CD4-positive, alpha-beta T cell (primary cell): ENCODE measurements around the gene ZSCAN32. TPM values are rescaled to one million over a fixed set of nuclear protein-coding genes. Genes with fewer than 3 reads are reported as not detected.

ENCODE experiments used
- ATAC-seq: fragments of 200-7000 bp; cut with Tn5 transposase; one replicate; pipeline ENCODE4 v1.10.0; 2022; ENCODE audit warnings: mild to moderate bottlenecking; ENCODE audit not compliant: poor library complexity
- CTCF ChIA-PET: fragments of 350-600 bp; sonication (Branson Sonifier 250); formaldehyde crosslinking; loops from one replicate; lab custom pipeline; 2021; ENCODE audit warnings: antibody characterized with exemption, inconsistent platforms; lab: Charles Lee
- POLR2A ChIA-PET: fragments of 350-600 bp; sonication (Branson Sonifier 250); formaldehyde crosslinking; loops from one replicate; lab custom pipeline; 2021; ENCODE audit warnings: antibody characterized with exemption, inconsistent platforms; lab: Charles Lee
- DNase-seq, 14 experiments: peaks; one replicate each; pipeline ENCODE4 v3.0.0-alpha.2; 2013 to 2020; ENCODE audit warnings: mixed read lengths in 2 of 14
- H3K27ac ChIP-seq, 2 donors: one replicate each; pipeline versions ENCODE4 v1.5.1 to v1.7.0; 2013; ENCODE audit warnings: low read length in 2 of 2, low read depth in 1 of 2, mild to moderate bottlenecking in 1 of 2
- H3K27me3 ChIP-seq, 2 experiments: 1 replicate in 1 of 2; 2 replicates in 1 of 2; pipeline versions ENCODE4 v1.6.1 to v1.7.0; 2013; ENCODE audit warnings: low read length in 2 of 2, control low read depth in 1 of 2, mild to moderate bottlenecking in 1 of 2, moderate library complexity in 1 of 2; ENCODE audit not compliant: insufficient read depth in 2 of 2, control insufficient read depth in 1 of 2
- H3K36me3 ChIP-seq: one replicate; pipeline ENCODE4 v1.6.1; 2013; ENCODE audit warnings: low read length, control low read depth; ENCODE audit not compliant: insufficient read depth
- H3K4me1 ChIP-seq: one replicate; pipeline ENCODE4 v1.6.1; 2013; ENCODE audit warnings: low read length, control low read depth; ENCODE audit not compliant: insufficient read depth
- H3K4me3 ChIP-seq: one replicate; pipeline ENCODE4 v1.5.1; 2013; ENCODE audit warnings: mild to moderate bottlenecking, low read length, moderate library complexity
- H3K9me3 ChIP-seq, 2 experiments: 1 replicate in 1 of 2; 2 replicates in 1 of 2; pipeline versions ENCODE4 v1.6.1 to v1.7.0; 2013; ENCODE audit warnings: low read length in 2 of 2, mild to moderate bottlenecking in 2 of 2, control low read depth in 1 of 2, moderate library complexity in 1 of 2; ENCODE audit not compliant: control insufficient read depth in 1 of 2, insufficient read depth in 1 of 2
- H3K27ac Mint-ChIP-seq: one replicate; pipeline ENCODE4 v1.8.0; 2020; ENCODE audit warnings: mixed read lengths
- H3K27me3 Mint-ChIP-seq: one replicate; pipeline ENCODE4 v1.8.0; 2021; ENCODE audit warnings: mixed read lengths
- H3K36me3 Mint-ChIP-seq: one replicate; pipeline ENCODE4 v1.8.0; 2021; ENCODE audit warnings: low read depth, mixed read lengths
- H3K4me1 Mint-ChIP-seq: one replicate; pipeline ENCODE4 v1.8.0; 2021; ENCODE audit warnings: low read depth, mixed read lengths
- H3K4me3 Mint-ChIP-seq: one replicate; pipeline ENCODE4 v1.8.0; 2020; ENCODE audit warnings: mild to moderate bottlenecking, mixed read lengths
- H3K9me3 Mint-ChIP-seq: one replicate; pipeline ENCODE4 v1.8.0; 2020; ENCODE audit warnings: mixed read lengths
- CTCF ChIP-seq: fragments of 200-600 bp; IDR thresholded peaks from one replicate; pipeline ENCODE4 v1.8.0; 2022; ENCODE audit warnings: antibody characterized with exemption, mild to moderate bottlenecking
- intact Hi-C, 2 experiments: fragments of 100-400 bp; cut with DNase I in 1 of 2; cut with micrococcal nuclease in 1 of 2; formaldehyde crosslinking; loops; one replicate each; pipeline versions ENCODE4 v1.15.1 to v1.9.0; 2023 to 2025; cut with DNase I, micrococcal nuclease
- total RNA-seq, 174 experiments: library from RNA in 2 of 174; stranded (reverse) in 2 of 174; gene quantifications; one replicate each; pipeline ENCODE4 v1.2.3 and lab custom pipeline; 2021 to 2026

ZSCAN32 gene
- total RNA-seq, 2 experiments from 2014 or later: 4.8 to 5.4 TPM

DNA sequence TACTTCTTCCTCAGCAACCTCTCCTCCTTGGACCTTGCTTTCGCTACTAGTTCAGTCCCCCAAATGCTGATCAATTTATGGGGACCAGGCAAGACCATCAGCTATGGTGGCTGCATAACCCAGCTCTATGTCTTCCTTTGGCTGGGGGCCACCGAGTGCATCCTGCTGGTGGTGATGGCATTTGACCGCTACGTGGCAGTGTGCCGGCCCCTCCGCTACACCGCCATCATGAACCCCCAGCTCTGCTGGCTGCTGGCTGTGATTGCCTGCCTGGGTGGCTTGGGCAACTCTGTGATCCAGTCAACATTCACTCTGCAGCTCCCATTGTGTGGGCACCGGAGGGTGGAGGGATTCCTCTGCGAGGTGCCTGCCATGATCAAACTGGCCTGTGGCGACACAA lies 44.7 kb downstream of the ZSCAN32 start:
- Mint-ChIP-seq H3K36me3 (peaks cover 8% of the 10 kb centered on the region), H3K9me3 (peaks cover 7% of the 10 kb centered on the region), H3K4me1 (peaks cover 6% of the 10 kb centered on the region), H3K27ac (no peak overlapping the region), H3K27me3 (peaks cover 17% of the 10 kb centered on the region), H3K4me3 (no peak overlapping the region)
- ATAC-seq (no peak), DNase-seq (no peak)
- H3K36me3 ChIP-seq: no peaks in the 10 kb centered on the region
- peaks cover 6% of the 10 kb centered on the region for H3K4me1 ChIP-seq
- H3K9me3 ChIP-seq: peaks cover 4 to 28% of the 10 kb centered on the region in 2 experiments
- ChIA-PET CTCF (no interaction called here), POLR2A (no interaction called here)
- peaks cover 8 to 9% of the 10 kb centered on the region in 2 experiments for H3K27me3 ChIP-seq
- H3K27ac ChIP-seq: no peak overlapping the region
- intact Hi-C loops: loop anchor here in 1 of 2 experiments (10.0 kb wide), 1 partner anchor 1481 kb away; the partner anchor contains the start of gene MEIOB
- TF ChIP-seq CTCF: no peak
- no peak overlapping the region for H3K4me3 ChIP-seq

- intact Hi-C loops: loop anchor here in 1 of 2 experiments (10.0 kb wide), 1 partner anchor 1481 kb away; the partner anchor contains the start of gene MEIOB
- CTCF ChIA-PET: no interaction called here
- H3K4me3 Mint-ChIP-seq: no peak within 1 kb of the TSS
Observed at GRCh38 chr16:3355589-3355988, 45.2 kb downstream of the ZSCAN32 start, which contains the start of gene OR2C1. TSS of gene OR2C1 (plus strand) at chr16:3355889. CDS start at chr16:3355941, 52 bp downstream.

DNA sequence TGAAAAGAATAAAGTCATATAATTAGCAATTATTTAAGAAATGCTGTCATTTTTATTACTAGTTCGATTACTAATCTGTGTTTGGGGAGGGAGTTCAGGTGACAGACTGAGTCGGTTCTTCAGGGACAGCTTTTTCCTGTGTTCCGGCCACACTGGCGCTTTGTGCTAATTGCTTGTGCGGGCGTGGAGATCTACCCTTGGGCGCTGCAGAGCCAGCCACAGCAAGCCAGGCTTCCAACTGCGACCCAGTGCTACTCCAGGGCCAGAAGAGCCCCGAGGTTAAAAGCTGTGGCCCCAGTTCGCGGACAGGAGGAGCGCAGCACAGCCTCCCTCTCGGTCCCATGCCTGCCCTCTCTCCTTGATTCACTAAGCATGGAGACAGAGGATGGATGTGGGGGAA lies 51.6 kb downstream of the ZSCAN32 start:
- ATAC-seq (no peak), DNase-seq (no peak)
- Mint-ChIP-seq H3K9me3 (no peaks in the 10 kb centered on the region), H3K4me3 (no peak overlapping the region), H3K36me3 (no peaks in the 10 kb centered on the region), H3K4me1 (peaks cover 2% of the 10 kb centered on the region), H3K27ac (no peak overlapping the region), H3K27me3 (no peaks in the 10 kb centered on the region)
- Histone ChIP-seq H3K27ac (no peak overlapping the region), H3K36me3 (no peaks in the 10 kb centered on the region), H3K4me1 (peaks cover 6% of the 10 kb centered on the region), H3K9me3 (peaks cover 0 to 14% of the 10 kb centered on the region in 2 experiments), H3K27me3 (no peaks in the 10 kb centered on the region), H3K4me3 (no peak overlapping the region)
- no peak for TF ChIP-seq CTCF
- intact Hi-C loops: no loop called here
- ChIA-PET CTCF (no interaction called here), POLR2A (no interaction called here)

More at GRCh38 chr16:3355589-3355988, 45.2 kb downstream of the ZSCAN32 start, which contains the start of gene OR2C1:
- Mint-ChIP-seq H3K4me1 (peaks cover 6% of the 10 kb centered on the region), H3K9me3 (peaks cover 7% of the 10 kb centered on the region), H3K27ac (no peak within 1 kb of the TSS), H3K27me3 (peaks cover 13% of the 10 kb centered on the region), H3K36me3 (peaks cover 8% of the 10 kb centered on the region)
- Histone ChIP-seq H3K27me3 (peaks cover 5 to 6% of the 10 kb centered on the region in 2 experiments), H3K4me3 (no peak within 1 kb of the TSS), H3K9me3 (peaks cover 4 to 28% of the 10 kb centered on the region in 2 experiments), H3K27ac (no peak within 1 kb of the TSS), H3K36me3 (no peaks in the 10 kb centered on the region), H3K4me1 (peaks cover 6% of the 10 kb centered on the region)
- no peak for ATAC-seq
- no peak for DNase-seq
- POLR2A ChIA-PET: no interaction called here
- no peak for TF ChIP-seq CTCF
